ENCODE measurements around the gene TMEM38A.

TMEM38A gene, protein sequence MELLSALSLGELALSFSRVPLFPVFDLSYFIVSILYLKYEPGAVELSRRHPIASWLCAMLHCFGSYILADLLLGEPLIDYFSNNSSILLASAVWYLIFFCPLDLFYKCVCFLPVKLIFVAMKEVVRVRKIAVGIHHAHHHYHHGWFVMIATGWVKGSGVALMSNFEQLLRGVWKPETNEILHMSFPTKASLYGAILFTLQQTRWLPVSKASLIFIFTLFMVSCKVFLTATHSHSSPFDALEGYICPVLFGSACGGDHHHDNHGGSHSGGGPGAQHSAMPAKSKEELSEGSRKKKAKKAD

GRCh38 chr19:16660763-16661479 lies at the start of gene TMEM38A:
Gene TMEM38A (plus strand): TSS chr19:16661139. CDS start chr19:16661218, 79 bp downstream.
- DNase-seq, result peak; percentile 62 to 66

GRCh38 chr19:16612636-16613035 lies 48.3 kb upstream of the TMEM38A start:
- no peak for DNase-seq

DNA sequence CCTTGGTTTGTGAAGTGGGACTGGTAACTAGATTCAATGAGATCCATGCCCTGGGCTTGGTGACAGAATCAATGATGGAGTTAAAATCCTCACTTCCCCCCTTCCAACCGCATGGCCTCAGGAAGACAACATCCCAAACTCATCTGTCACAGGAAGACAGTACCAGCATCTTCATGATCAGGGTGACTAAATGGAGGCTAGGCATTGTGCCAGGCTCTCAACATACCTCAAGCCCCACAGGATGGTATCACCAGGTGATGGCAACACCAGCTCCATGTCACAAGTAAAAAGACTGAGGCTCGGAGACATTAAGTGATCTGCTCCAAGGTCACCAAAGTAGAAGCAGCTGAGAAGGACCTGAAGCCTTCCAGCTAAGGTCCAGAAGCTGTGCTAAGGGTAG lies 47.1 kb upstream of the TMEM38A start:
- DNase-seq, result no peak

GRCh38 chr19:16614941-16615340 lies 46.0 kb upstream of the TMEM38A start:
- DNase-seq, result no peak

GRCh38 chr19:16615808-16616207 lies 45.1 kb upstream of the TMEM38A start:
- no peak for DNase-seq

GRCh38 chr19:16618248-16618647 lies 42.7 kb upstream of the TMEM38A start:
- no peak for DNase-seq

DNA sequence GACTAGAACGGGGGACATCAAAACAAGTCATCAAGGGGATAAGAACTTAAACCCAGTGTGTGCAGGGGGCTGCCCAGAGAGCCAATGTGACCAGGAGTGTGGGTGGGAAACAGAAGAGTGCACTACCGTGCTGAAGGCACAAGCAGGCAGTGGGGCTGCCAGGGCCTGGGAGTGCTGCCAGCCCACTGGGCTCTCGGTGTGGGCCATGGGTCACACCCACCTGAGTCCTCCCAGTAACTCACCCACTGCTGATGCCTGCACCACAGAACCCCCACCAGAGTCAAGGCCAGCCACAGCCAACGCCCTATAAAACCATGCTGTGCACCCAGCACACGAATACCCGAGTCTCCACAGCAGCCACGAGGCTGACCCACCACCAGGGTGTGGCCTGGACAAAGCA lies 41.5 kb upstream of the TMEM38A start:
- no peak for DNase-seq

DNA sequence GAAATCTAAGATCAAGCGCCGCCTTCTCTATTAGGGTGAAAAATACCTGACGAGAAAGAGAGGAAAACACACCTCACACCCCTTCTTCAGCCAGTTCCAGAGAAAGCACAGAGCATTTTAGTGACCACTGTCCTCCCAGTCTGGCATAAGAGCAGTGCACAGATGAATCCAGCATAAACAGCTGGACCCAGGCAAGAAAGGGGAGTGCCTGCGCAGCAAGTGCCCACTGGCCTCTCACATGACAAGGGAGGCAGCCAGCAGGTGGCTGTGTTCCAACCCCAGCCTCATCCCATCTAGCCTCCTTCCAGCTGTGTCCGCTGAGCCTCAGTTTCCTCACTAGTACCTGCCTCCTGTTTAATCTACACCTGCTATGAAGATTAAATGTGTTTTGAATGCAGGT lies 40.9 kb upstream of the TMEM38A start:
- DNase-seq, result no peak

GRCh38 chr19:16620584-16620983 lies 40.4 kb upstream of the TMEM38A start:
- no peak for DNase-seq

DNA sequence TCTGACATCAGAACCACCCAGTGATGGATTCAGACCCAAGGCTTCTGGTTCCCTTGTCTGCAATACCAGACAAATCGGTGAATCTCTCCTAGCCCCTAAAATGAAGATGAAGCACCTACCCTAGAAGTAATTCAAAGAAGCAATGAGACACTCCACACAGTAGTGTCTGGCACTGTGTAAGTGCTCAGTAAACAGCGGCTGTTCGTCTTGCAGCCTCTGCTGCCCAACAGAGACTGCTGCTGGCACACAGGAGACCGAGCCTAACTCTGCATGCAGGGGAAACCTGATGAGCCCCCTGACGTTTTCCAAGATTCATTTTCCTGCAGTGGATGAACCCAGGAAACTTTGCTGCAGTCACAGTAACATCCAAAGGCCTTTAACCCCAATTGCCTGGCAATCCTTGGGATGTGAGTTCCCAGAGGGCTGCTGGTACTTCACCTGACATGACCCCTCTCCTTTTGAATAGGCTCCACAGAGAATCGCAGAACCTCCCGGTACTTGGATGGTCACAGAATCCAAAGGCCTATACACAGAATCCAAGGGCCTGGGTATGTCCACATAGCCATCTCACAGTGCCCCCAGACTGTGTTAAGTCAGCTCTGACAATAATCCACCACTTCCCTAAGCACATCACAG lies 39.7 kb upstream of the TMEM38A start:
- DNase-seq, result no peak

DNA sequence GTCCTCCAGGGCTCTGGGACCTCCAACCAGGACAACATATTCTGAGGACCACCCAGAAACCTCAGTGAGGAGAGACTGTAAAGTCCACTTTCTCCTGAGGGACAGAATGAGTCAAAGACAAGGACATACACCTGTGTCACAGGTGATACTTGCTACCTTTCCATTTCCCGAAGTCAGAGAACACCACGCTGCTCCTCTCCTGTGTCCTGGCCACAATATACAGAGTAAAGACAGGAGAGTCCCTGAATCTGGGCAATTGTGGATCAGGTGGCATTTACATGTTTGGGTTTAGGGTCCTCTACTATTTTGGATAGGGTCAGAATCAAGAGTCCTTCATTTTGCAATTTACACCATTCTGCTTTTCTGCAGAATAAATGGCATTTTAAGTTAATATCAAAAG lies 37.9 kb upstream of the TMEM38A start:
- no peak for DNase-seq

DNA sequence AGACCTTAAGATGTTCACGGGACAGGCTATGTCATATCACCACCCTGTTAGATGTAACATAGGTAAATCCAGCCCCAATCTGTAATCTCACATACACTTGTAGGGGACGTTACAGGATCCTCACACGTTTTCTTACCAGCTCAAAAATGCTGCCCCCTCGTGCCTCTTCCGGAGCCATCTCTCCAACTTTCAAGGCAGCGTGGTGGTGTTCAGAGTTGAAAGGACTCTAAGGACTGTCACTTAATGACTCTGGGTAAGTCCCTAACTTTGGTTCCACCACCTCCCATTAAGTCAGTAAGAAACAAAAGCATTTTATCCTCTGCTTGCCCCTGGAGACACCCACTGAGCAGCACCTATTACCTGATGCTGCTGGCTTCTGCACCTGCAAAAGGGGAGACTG lies 37.4 kb upstream of the TMEM38A start:
- DNase-seq, result no peak

GRCh38 chr19:16624236-16624635 lies 36.7 kb upstream of the TMEM38A start:
- DNase-seq, result no peak

GRCh38 chr19:16625163-16625958 lies 35.6 kb upstream of the TMEM38A start:
- DNase-seq, result no peak

DNA sequence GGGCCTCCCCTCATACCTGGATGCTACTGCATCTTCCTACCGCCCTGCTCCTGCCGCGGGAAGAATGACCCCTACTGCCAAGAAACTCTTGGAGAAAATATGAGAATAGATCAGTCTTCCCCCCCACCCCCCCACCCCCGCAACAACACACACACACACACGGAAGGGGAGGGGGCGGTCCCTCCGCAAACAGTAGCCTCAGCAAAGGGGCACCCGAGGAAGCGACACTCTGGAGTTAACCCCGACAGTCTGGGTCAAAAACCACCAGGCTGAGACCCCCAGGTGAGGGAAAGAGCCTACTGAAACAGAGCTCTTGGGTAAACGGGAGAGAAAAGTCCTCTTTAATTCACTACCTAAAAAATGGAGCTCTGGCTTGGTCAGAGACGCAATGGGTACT lies 34.1 kb upstream of the TMEM38A start:
- no peak for DNase-seq

DNA sequence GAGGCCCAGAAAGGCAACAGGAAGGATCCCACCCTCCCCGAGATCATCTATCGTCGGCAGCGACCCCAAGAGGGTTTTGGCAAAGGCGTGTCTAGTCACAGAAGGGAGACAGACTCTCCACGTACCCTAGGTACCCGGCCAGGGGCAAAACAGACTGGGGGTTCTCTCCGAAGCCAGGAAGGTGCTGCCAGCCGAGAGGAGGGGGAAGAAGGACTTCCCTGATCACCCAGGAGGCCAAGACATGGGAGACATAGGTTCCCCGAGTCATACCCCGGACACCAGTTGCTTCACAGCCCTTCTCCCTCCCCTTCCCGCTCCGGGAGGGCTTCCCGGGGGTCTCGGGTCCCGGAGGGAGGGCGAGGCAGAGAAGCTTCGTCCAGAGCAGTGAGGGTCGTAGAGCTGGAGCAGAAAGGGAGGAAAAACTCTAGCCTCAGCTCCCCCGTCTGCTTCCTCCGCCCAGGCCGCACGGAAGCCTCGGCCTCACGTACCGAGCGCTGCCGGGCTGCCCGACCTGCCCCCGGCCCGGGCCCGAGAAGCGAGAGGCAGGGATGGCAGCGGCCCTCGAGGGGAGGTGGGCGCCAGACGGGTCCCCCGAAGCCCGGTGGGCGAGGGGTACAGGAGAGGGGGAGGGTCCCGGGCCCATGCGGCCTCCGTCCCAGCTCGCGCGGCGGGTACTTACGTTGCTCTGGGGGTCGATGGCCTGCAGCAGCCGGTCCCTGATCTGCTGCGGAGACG lies 33.6 kb upstream of the TMEM38A start:
- no peak for DNase-seq

DNA sequence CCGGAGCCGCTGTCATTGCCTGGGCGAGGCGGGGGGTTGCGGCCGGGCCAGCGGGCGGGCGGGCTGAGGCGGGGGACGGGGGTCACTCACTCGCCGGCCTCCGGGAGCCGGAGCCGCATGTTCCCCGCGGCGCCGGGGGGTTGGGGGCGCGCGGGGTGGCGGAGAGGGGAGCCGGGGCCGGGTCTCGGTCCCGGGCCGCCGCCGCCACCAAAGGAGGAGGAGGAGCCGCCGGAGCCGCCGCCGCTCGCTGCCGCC lies 33.1 kb upstream of the TMEM38A start:
- DNase-seq, result no peak

GRCh38 chr19:16628183-16628983 lies 32.6 kb upstream of the TMEM38A start, which contains the start of gene MED26:
Gene MED26 (minus strand): TSS chr19:16628204. CDS start chr19:16627943, 261 bp downstream.
- DNase-seq, result peak; percentile 98

DNA sequence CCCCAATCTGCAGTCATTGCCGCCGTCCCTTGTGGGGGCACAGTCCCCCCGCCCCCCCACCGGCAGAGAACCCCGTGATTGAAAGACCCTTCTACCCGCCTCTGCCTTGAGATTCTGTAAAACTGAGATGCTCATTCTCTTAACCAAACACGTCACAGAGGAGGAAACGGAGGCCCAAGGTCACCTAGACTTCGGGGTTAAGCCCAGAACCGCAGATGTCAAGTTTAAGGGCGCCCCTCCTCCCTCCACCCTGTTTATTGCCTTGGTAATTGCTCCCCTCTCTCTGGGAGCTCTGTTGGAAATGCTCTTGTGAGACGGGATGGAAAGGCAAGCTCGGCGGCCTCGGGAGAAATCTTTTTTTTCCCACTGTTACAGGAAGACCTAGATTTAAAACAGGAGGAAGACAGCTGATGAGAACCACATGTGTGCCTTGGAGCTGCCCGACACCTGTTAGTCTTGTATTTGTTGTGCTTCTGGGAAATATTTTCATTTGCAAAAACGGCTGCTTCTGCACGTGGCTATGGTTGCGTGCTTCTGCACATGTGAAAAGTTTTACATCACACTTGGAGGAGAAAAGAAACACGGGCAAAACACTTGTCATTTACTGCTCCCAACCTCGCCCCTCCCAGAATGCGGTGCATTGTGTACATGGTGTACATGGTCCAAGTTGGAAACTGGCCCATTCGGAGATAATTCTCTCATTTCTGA lies 31.8 kb upstream of the TMEM38A start:
- DNase-seq, result no peak

GRCh38 chr19:16631465-16631864 lies 29.5 kb upstream of the TMEM38A start:
- DNase-seq, result no peak

GRCh38 chr19:16637535-16637934 lies 23.4 kb upstream of the TMEM38A start:
- no peak for DNase-seq
